Measurements from ENCODE around the gene GCM1. TPM values are rescaled to one million over a fixed set of nuclear protein-coding genes. Genes with fewer than 3 reads are reported as not detected.

Gene GCM1
- total and polyA plus RNA-seq, 9 of the 15 experiments (the other 6 are each of a cell fraction or from before 2014, with no cell fraction given) = not detected

GRCh38 chr6:53109612-53110011, 39.0 kb downstream of the GCM1 start:
- ChIA-PET CTCF (ENCODE audit: low intra/inter-chr PET ratio) (no interaction called here), POLR2A (no interaction called here)
- no peaks in the 10 kb centered on the region for H3K79me2 ChIP-seq (ENCODE audit: control insufficient read depth, insufficient read depth, low read length)
- ATAC-seq = no peak
- H3K4me1 ChIP-seq (replicated peaks in 1 of 2; ENCODE audit: control insufficient read depth in 2 of 2, insufficient read depth in 2 of 2, low read length in 2 of 2) = no peaks in the 10 kb centered on the region
- no TSS peak for BruUV-seq (replicated peaks)
- H2AFZ ChIP-seq (ENCODE audit: low read depth, low read length) = no peak overlapping the region
- no peak overlapping the region for H3K4me3 ChIP-seq
- DNase-seq (ENCODE audit: extremely low read depth in 1 of 4, low spot score in 3 of 4) = no peak
- no peaks in the 10 kb centered on the region for H3K9me1 ChIP-seq (ENCODE audit: control insufficient read depth, insufficient read depth, low read length)
- H3K4me2 ChIP-seq (ENCODE audit: insufficient read depth, low read length) = no peak overlapping the region
- H3K9ac ChIP-seq (ENCODE audit: insufficient read depth in 1 of 2, low read depth in 2 of 2, low read length in 2 of 2) = no peak overlapping the region
- intact Hi-C loops (cut with micrococcal nuclease) = no loop called here
- no peak overlapping the region for H3K27ac ChIP-seq (ENCODE audit: extremely low read depth, low read depth, low read length)
- in situ Hi-C loops (cut with MboI) = no loop called here
- WGBS (ENCODE audit: insufficient coverage, low coverage, missing lambda C conversion rate) = 0% methylated on average over 2 of the region's 2 CpGs
- H3K9me3 ChIP-seq (replicated peaks; ENCODE audit: control insufficient read depth, insufficient read depth, low read depth, low read length) = no peaks in the 10 kb centered on the region; the same call in 1 of the 2 replicates
- no peaks in the 10 kb centered on the region for H3K36me3 ChIP-seq (ENCODE audit: control insufficient read depth, insufficient read depth, low read length)
- FAIRE-seq = no peak
- H4K20me1 ChIP-seq (replicated peaks; ENCODE audit: control insufficient read depth, insufficient read depth, low read length) = no peaks in the 10 kb centered on the region
- H3K27me3 ChIP-seq (ENCODE audit: control insufficient read depth in 2 of 2, insufficient read depth in 2 of 2, low read length in 2 of 2) = 0 out of 5 replicates have a peak, but pooled peaks cover 0 to 5% of the 10 kb centered on the region in 2 experiments
- no peak for TF ChIP-seq NKRF (IDR thresholded peaks at IDR 0.05; ENCODE audit: borderline replicate concordance)
- TF ChIP-seq ZNF79 (CRISPR knock-in tag; IDR thresholded peaks at IDR 0.05; ENCODE audit: low read depth) = no peak
- TF ChIP-seq, protein P1, sequence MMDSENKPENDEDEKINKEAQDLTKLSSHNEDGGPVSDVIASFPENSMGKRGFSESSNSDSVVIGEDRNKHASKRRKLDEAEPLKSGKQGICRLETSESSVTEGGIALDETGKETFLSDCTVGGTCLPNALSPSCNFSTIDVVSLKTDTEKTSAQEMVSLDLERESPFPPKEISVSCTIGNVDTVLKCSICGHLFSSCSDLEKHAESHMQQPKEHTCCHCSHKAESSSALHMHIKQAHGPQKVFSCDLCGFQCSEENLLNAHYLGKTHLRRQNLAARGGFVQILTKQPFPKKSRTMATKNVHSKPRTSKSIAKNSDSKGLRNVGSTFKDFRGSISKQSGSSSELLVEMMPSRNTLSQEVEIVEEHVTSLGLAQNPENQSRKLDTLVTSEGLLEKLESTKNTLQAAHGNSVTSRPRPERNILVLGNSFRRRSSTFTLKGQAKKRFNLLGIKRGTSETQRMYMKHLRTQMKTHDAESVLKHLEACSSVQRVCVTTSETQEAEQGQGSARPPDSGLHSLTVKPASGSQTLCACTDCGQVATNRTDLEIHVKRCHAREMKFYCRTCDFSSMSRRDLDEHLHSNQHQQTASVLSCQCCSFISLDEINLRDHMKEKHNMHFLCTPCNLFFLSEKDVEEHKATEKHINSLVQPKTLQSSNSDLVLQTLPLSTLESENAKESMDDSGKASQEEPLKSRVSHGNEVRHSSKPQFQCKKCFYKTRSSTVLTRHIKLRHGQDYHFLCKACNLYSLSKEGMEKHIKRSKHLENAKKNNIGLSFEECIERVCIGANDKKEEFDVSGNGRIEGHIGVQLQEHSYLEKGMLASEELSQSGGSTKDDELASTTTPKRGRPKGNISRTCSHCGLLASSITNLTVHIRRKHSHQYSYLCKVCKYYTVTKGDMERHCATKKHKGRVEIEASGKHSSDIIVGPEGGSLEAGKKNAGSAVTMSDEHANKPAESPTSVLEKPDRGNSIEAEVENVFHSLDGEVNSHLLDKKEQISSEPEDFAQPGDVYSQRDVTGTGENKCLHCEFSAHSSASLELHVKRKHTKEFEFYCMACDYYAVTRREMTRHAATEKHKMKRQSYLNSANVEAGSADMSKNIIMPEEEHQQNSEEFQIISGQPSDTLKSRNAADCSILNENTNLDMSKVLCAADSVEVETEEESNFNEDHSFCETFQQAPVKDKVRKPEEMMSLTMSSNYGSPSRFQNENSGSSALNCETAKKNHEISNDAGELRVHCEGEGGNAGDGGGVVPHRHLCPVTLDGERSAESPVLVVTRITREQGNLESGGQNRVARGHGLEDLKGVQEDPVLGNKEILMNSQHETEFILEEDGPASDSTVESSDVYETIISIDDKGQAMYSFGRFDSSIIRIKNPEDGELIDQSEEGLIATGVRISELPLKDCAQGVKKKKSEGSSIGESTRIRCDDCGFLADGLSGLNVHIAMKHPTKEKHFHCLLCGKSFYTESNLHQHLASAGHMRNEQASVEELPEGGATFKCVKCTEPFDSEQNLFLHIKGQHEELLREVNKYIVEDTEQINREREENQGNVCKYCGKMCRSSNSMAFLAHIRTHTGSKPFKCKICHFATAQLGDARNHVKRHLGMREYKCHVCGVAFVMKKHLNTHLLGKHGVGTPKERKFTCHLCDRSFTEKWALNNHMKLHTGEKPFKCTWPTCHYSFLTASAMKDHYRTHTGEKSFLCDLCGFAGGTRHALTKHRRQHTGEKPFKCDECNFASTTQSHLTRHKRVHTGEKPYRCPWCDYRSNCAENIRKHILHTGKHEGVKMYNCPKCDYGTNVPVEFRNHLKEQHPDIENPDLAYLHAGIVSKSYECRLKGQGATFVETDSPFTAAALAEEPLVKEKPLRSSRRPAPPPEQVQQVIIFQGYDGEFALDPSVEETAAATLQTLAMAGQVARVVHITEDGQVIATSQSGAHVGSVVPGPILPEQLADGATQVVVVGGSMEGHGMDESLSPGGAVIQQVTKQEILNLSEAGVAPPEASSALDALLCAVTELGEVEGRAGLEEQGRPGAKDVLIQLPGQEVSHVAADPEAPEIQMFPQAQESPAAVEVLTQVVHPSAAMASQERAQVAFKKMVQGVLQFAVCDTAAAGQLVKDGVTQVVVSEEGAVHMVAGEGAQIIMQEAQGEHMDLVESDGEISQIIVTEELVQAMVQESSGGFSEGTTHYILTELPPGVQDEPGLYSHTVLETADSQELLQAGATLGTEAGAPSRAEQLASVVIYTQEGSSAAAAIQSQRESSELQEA (IDR thresholded peaks at IDR 0.05; ENCODE audit: low read depth) = no peak
- TF ChIP-seq, protein P2, sequence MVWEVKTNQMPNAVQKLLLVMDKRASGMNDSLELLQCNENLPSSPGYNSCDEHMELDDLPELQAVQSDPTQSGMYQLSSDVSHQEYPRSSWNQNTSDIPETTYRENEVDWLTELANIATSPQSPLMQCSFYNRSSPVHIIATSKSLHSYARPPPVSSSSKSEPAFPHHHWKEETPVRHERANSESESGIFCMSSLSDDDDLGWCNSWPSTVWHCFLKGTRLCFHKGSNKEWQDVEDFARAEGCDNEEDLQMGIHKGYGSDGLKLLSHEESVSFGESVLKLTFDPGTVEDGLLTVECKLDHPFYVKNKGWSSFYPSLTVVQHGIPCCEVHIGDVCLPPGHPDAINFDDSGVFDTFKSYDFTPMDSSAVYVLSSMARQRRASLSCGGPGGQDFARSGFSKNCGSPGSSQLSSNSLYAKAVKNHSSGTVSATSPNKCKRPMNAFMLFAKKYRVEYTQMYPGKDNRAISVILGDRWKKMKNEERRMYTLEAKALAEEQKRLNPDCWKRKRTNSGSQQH (CRISPR knock-in tag; IDR thresholded peaks at IDR 0.05) = no peak
- no peak for TF ChIP-seq JUN (IDR thresholded peaks at IDR 0.05; ENCODE audit: borderline replicate concordance, low read depth, low read length)
- TF ChIP-seq JUN (CRISPR knock-in tag; IDR thresholded peaks at IDR 0.05; ENCODE audit: borderline replicate concordance) = no peak
- TF ChIP-seq MLX (CRISPR knock-in tag; conservative IDR thresholded peaks at IDR 0.05) = no peak
- TF ChIP-seq RBM39 (optimal IDR thresholded peaks at IDR 0.05; ENCODE audit: low read depth, low read length) = no peak
- no peak for TF ChIP-seq TSC22D4 (tag; IDR thresholded peaks at IDR 0.05)
- TF ChIP-seq CC2D1A (IDR thresholded peaks at IDR 0.05) = no peak
- TF ChIP-seq MAFG (tag; conservative IDR thresholded peaks at IDR 0.05) = no peak
